H9 (cell line): ENCODE data around the gene CMSS1. TPM values are rescaled to one million over a fixed set of nuclear protein-coding genes. Genes with fewer than 3 reads are reported as not detected.

ENCODE experiments used
- DNase-seq: peaks from one replicate; pipeline ENCODE4 v3.0.0-alpha.2; 2017
- H2AFZ ChIP-seq: one replicate; pipeline ENCODE4 v1.6.1; 2013; ENCODE audit warnings: mild to moderate bottlenecking, low read length, control low read depth, moderate library complexity
- H2AK5ac ChIP-seq: 2 replicates; pipeline ENCODE4 v1.6.1; 2013; ENCODE audit warnings: low read length, control low read depth, mixed read lengths; ENCODE audit not compliant: insufficient read length
- H2BK120ac ChIP-seq: one replicate; pipeline ENCODE4 v1.6.1; 2013; ENCODE audit warnings: low read depth, mild to moderate bottlenecking, low read length, control low read depth, inconsistent platforms; ENCODE audit not compliant: poor library complexity, severe bottlenecking
- H2BK12ac ChIP-seq: 2 replicates; pipeline ENCODE4 v1.6.1; 2013; ENCODE audit warnings: low read length, control low read depth, mixed read lengths, low read depth; ENCODE audit not compliant: insufficient read length
- H2BK15ac ChIP-seq: 2 replicates; pipeline ENCODE4 v1.6.1; 2013; ENCODE audit warnings: low read depth, low read length, control low read depth
- H2BK20ac ChIP-seq: one replicate; pipeline ENCODE4 v1.6.1; 2013; ENCODE audit warnings: low read depth, mild to moderate bottlenecking, low read length, control low read depth, inconsistent platforms; ENCODE audit not compliant: poor library complexity, severe bottlenecking
- H2BK5ac ChIP-seq: 2 replicates; pipeline ENCODE4 v1.6.1; 2013; ENCODE audit warnings: low read length, control low read depth, mixed read lengths; ENCODE audit not compliant: insufficient read length
- H3K14ac ChIP-seq: 2 replicates; pipeline ENCODE4 v1.6.1; 2013; ENCODE audit warnings: low read length, control low read depth; ENCODE audit not compliant: insufficient read depth
- H3K18ac ChIP-seq: 2 replicates; pipeline ENCODE4 v1.6.1; 2013; ENCODE audit warnings: low read depth, mild to moderate bottlenecking, mixed read lengths, low read length, control low read depth; ENCODE audit not compliant: insufficient read length
- H3K23ac ChIP-seq: 2 replicates; pipeline ENCODE4 v1.6.1; 2013; ENCODE audit warnings: low read length, control low read depth, mixed read lengths, low read depth; ENCODE audit not compliant: insufficient read length
- H3K23me2 ChIP-seq: 2 replicates; pipeline ENCODE4 v1.6.1; 2013; ENCODE audit warnings: low read depth, mild to moderate bottlenecking, mixed read lengths, low read length, control low read depth; ENCODE audit not compliant: insufficient read length, poor library complexity, severe bottlenecking
- H3K27ac ChIP-seq: 2 replicates; pipeline ENCODE4 v1.5.1; 2013; ENCODE audit warnings: low read length, control low read depth, mixed read lengths, low read depth; ENCODE audit not compliant: insufficient read length
- H3K27me3 ChIP-seq: 2 replicates; pipeline ENCODE4 v1.6.1; 2013; ENCODE audit warnings: low read length, control low read depth, inconsistent platforms; ENCODE audit not compliant: insufficient read depth
- H3K4ac ChIP-seq: 2 replicates; pipeline ENCODE4 v1.6.1; 2013; ENCODE audit warnings: low read depth, mild to moderate bottlenecking, control low read depth, inconsistent platforms, low read length, moderate library complexity
- H3K4me1 ChIP-seq: 2 replicates; pipeline ENCODE4 v1.6.1; 2013; ENCODE audit warnings: low read length, control low read depth, inconsistent platforms; ENCODE audit not compliant: insufficient read depth
- H3K4me2 ChIP-seq: 2 replicates; pipeline ENCODE4 v1.6.1; 2013; ENCODE audit warnings: low read length, control low read depth, mixed read lengths; ENCODE audit not compliant: insufficient read length, insufficient read depth
- H3K56ac ChIP-seq: 2 replicates; pipeline ENCODE4 v1.6.1; 2013; ENCODE audit warnings: low read depth, mild to moderate bottlenecking, mixed read lengths, low read length, control low read depth; ENCODE audit not compliant: insufficient read length
- H3K79me1 ChIP-seq: 2 replicates; pipeline ENCODE4 v1.6.1; 2013; ENCODE audit warnings: low read depth, mild to moderate bottlenecking, moderate library complexity, low read length, control low read depth, inconsistent platforms; ENCODE audit not compliant: insufficient read depth, poor library complexity, severe bottlenecking
- H3K79me2 ChIP-seq: 2 replicates; pipeline ENCODE4 v1.6.1; 2013; ENCODE audit warnings: low read length, control low read depth, inconsistent platforms; ENCODE audit not compliant: insufficient read depth
- H3K9ac ChIP-seq: 2 replicates; pipeline ENCODE4 v1.6.1; 2013; ENCODE audit warnings: low read length, control low read depth, mixed read lengths; ENCODE audit not compliant: insufficient read length; ENCODE audit errors: extremely low read depth
- H3K9me3 ChIP-seq: one replicate; pipeline ENCODE4 v1.6.1; 2013; ENCODE audit warnings: low read depth, low read length, inconsistent platforms; ENCODE audit not compliant: control insufficient read depth
- H3T11ph ChIP-seq: one replicate; pipeline ENCODE4 v1.6.1; 2013; ENCODE audit warnings: mild to moderate bottlenecking, low read length, control low read depth, inconsistent platforms
- H4K20me1 ChIP-seq: one replicate; pipeline ENCODE4 v1.6.1; 2013; ENCODE audit not compliant: control insufficient read depth, insufficient read length, insufficient read depth
- H4K5ac ChIP-seq: 2 replicates; pipeline ENCODE4 v1.6.1; 2013; ENCODE audit warnings: low read depth, mild to moderate bottlenecking, mixed read lengths, low read length, control low read depth; ENCODE audit not compliant: insufficient read length
- H4K8ac ChIP-seq: replicated peaks from 2 replicates; pipeline ENCODE4 v1.6.1; 2013; ENCODE audit warnings: low read length, control low read depth, mixed read lengths, low read depth; ENCODE audit not compliant: insufficient read length
- H4K91ac ChIP-seq: 2 replicates; pipeline ENCODE4 v1.6.1; 2013; ENCODE audit warnings: low read depth, mild to moderate bottlenecking, moderate library complexity, mixed read lengths, low read length, control low read depth; ENCODE audit not compliant: insufficient read length
- H3K27ac Mint-ChIP-seq, 3 experiments: 2 replicates in 2 of 3; 3 replicates in 1 of 3; pipeline ENCODE4 v1.8.0; 2020 to 2021; ENCODE audit warnings: mixed read lengths in 3 of 3, mild to moderate bottlenecking in 1 of 3, moderate library complexity in 1 of 3
- H3K27me3 Mint-ChIP-seq: 2 replicates; pipeline ENCODE4 v1.8.0; 2021; ENCODE audit warnings: low read depth, mild to moderate bottlenecking, moderate library complexity, mixed read lengths
- H3K36me3 Mint-ChIP-seq, 3 experiments: 2 replicates in 2 of 3; 3 replicates in 1 of 3; pipeline ENCODE4 v1.8.0; 2020 to 2021; ENCODE audit warnings: low read depth in 3 of 3, mixed read lengths in 3 of 3; ENCODE audit not compliant: insufficient read depth in 1 of 3
- H3K4me1 Mint-ChIP-seq, 2 experiments: 2 replicates each; pipeline ENCODE4 v1.8.0; 2020; ENCODE audit warnings: mixed read lengths in 2 of 2
- H3K4me3 Mint-ChIP-seq, 2 experiments: 2 replicates in 1 of 2; 3 replicates in 1 of 2; pipeline ENCODE4 v1.8.0; 2020 to 2021; ENCODE audit warnings: mild to moderate bottlenecking in 2 of 2, mixed read lengths in 2 of 2, moderate library complexity in 1 of 2
- H3K9me3 Mint-ChIP-seq, 2 experiments: 2 replicates in 1 of 2; 3 replicates in 1 of 2; pipeline ENCODE4 v1.8.0; 2020; ENCODE audit warnings: mild to moderate bottlenecking in 2 of 2, mixed read lengths in 2 of 2, moderate library complexity in 1 of 2
- WGBS: extraction: QIAGEN DNeasy Blood & Tissue Kit; methylation state at CpG from one replicate; pipeline ENCODE4 v1.1.7; 2013; ENCODE audit warnings: missing lambda C conversion rate, low lambda C conversion rate, mixed read lengths; ENCODE audit not compliant: insufficient read length; ENCODE audit errors: extremely low coverage; 5-methylcytosine and 5-hydroxymethylcytosine counted together
- total RNA-seq: library from RNA; stranded (reverse); gene quantifications from 2 replicates; pipeline ENCODE4 v1.2.1, GENCODE V29; 2021
- TF ChIP-seq, protein P1 (sequence below): fragments of 200-600 bp; sonication (generic); conservative IDR thresholded peaks from 3 replicates; pipeline ENCODE4 v1.8.0; 2021; ENCODE audit warnings: antibody characterized with exemption, mild to moderate bottlenecking

The CMSS1 gene
- total RNA-seq, 1 experiment from 2014 or later = 61.8 TPM

DNA sequence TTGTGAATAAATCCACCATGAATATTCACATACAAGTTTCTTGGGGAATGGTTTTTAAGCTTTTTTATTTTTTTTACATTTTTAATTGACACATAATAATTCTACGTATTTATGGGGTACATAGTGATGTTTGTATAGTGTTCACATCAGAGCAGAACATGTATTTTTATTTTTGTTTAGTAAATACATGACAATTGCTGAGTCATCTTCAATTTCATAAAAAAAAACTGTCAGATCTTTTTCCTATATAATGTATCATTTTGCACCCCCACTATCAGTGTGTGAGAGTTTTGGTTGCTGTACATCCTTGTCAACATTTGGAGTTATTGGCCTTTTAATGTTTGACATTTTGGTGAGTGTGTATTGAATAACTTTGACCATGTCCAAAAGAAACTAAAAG lies 336.5 kb downstream of the CMSS1 start:
- WGBS = no CpG with 5 or more reads among the region's 1 CpG

More for the DNA sequence above, 336.5 kb downstream of the CMSS1 start:
- peaks cover 16% of the 10 kb centered on the region in 2 experiments for H3K9me3 Mint-ChIP-seq
- no peak overlapping the region for H3T11ph ChIP-seq
- H3K4ac ChIP-seq = no peak overlapping the region
- H3K79me1 ChIP-seq = no peaks in the 10 kb centered on the region
- no peak overlapping the region for H4K91ac ChIP-seq
- H2BK20ac ChIP-seq = no peak overlapping the region
- no peak overlapping the region for H4K5ac ChIP-seq
- no peak overlapping the region for H3K27ac ChIP-seq
- no peak overlapping the region for H3K18ac ChIP-seq
- H2BK5ac ChIP-seq = no peak overlapping the region
- no peak overlapping the region for H3K14ac ChIP-seq
- H2BK15ac ChIP-seq = no peak overlapping the region
- TF ChIP-seq, protein P1, sequence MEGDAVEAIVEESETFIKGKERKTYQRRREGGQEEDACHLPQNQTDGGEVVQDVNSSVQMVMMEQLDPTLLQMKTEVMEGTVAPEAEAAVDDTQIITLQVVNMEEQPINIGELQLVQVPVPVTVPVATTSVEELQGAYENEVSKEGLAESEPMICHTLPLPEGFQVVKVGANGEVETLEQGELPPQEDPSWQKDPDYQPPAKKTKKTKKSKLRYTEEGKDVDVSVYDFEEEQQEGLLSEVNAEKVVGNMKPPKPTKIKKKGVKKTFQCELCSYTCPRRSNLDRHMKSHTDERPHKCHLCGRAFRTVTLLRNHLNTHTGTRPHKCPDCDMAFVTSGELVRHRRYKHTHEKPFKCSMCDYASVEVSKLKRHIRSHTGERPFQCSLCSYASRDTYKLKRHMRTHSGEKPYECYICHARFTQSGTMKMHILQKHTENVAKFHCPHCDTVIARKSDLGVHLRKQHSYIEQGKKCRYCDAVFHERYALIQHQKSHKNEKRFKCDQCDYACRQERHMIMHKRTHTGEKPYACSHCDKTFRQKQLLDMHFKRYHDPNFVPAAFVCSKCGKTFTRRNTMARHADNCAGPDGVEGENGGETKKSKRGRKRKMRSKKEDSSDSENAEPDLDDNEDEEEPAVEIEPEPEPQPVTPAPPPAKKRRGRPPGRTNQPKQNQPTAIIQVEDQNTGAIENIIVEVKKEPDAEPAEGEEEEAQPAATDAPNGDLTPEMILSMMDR = no peak
- no peak overlapping the region for H3K9ac ChIP-seq
- no peaks in the 10 kb centered on the region for H4K20me1 ChIP-seq
- no peak overlapping the region for H3K4me2 ChIP-seq
- no peak overlapping the region for H4K8ac ChIP-seq
- H3K27me3 ChIP-seq = no peaks in the 10 kb centered on the region
- H3K4me1 ChIP-seq = no peaks in the 10 kb centered on the region
- H2AFZ ChIP-seq = no peak overlapping the region
- H3K4me3 Mint-ChIP-seq = no peak overlapping the region
- H3K79me2 ChIP-seq = no peaks in the 10 kb centered on the region
- H3K23ac ChIP-seq = no peak overlapping the region
- no peaks in the 10 kb centered on the region for H3K27me3 Mint-ChIP-seq
- H2AK5ac ChIP-seq = no peak overlapping the region
- H3K9me3 ChIP-seq = no peaks in the 10 kb centered on the region
- peaks cover 5 to 7% of the 10 kb centered on the region in 2 experiments for H3K4me1 Mint-ChIP-seq
- no peak overlapping the region for H3K27ac Mint-ChIP-seq
- no peak overlapping the region for H2BK120ac ChIP-seq
- H3K36me3 Mint-ChIP-seq = peaks cover 19 to 24% (median 20%) of the 10 kb centered on the region in 3 experiments
- H2BK12ac ChIP-seq = no peak overlapping the region
- DNase-seq = no peak
- no peak overlapping the region for H3K56ac ChIP-seq
- no peaks in the 10 kb centered on the region for H3K23me2 ChIP-seq
